ENCODE measurements around the gene CCNK.

CCNK gene

DNA sequence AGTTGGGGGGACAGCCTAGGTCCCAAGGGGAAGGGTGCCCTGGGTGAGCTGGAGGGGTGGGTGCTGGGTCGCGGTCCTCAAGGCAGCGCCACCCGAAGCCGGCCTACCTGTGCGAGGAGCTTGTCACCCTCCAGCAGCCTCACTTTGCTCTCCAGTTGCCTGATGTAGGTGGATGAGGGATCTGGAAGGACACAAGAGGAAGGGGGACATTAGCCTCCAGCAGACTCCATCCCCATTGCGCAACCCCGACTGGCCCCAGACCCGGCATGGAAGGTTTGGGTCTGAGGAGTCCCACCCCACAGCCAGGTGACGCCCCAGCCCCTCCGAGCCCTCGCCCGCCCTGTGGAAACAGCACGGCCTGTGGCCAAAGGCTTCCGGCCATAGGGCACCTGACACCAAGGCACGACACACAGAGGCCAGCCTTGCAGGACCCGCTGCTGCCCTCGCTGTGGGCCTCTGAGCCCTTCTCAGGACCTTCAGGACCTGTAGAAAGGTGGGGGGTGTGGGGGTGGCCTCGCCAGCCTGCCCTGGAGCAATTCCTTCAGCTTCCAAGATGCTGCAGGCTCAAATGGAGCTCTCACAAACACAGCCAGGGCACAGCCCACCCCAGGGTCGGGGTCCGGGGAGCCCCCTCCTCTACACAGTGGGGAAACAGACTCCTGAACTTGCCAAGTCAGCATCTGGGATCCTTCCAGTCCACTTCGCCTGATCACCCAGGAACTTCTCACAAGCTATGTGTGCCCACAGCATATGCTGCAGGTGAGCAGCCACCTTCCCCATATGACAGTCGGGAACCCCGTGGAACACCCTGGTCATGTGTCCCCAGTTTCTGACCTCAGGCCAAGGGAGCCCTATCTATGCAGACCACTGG, 54.9 kb downstream of the CCNK start:
- TF ChIP-seq CTCF (IDR thresholded peaks at IDR 0.05; ENCODE audit: low read depth, low read length): no peak
- no peak overlapping the region for H3K4me3 ChIP-seq (ENCODE audit: low read depth, low read length)

- TF ChIP-seq CTCF (IDR thresholded peaks at IDR 0.05; ENCODE audit: low read depth, low read length): no peak
- H3K4me3 ChIP-seq (ENCODE audit: low read depth, low read length): no peak overlapping the region
Measured at GRCh38 chr14:99537399-99537798, 56.2 kb downstream of the CCNK start.

DNA sequence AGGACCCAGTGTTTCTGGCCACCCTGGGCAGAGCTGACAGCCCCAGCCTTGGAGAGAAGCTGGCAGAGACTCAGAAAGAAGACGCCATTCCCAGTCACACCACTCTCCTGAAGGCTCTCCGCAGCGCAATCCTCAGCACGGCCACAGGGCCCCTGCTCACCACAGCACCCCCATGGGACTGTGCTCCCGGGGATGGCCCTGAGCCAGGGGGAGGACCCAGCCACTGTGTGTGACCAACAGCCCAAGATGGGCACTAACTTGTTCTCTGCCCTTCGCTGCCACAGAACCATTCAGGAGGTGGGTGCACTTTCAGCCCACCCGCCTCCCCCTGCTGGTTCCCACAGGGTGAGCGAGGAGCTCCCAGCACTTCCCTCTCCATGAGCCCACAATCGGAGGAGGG, 57.1 kb downstream of the CCNK start:
- TF ChIP-seq CTCF (IDR thresholded peaks at IDR 0.05; ENCODE audit: low read depth, low read length): peak; percentile 27; the same call in 1 of the 2 replicates
- H3K4me3 ChIP-seq (ENCODE audit: low read depth, low read length): no peak overlapping the region

DNA sequence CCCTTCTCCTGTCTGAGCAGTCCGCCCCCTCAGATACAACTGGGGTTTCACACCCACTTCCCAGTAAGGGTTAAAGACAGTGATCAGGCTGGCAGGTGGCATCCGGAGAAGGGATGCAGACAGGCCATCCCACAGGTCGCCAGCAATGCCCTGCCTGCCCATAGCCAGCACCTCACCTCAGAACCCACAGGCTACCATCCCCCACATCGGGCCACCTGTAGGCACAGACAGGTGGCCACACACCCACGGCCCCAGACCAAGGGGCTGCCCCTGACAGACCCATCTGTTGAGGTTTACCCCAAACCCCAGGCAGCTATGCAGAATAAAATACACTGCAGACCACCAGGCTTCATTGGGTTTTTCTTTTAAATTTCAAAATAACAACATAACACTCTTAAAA, 57.5 kb downstream of the CCNK start:
- no peak overlapping the region for H3K4me3 ChIP-seq (ENCODE audit: low read depth, low read length)
- TF ChIP-seq CTCF (IDR thresholded peaks at IDR 0.05; ENCODE audit: low read depth, low read length): no peak

DNA sequence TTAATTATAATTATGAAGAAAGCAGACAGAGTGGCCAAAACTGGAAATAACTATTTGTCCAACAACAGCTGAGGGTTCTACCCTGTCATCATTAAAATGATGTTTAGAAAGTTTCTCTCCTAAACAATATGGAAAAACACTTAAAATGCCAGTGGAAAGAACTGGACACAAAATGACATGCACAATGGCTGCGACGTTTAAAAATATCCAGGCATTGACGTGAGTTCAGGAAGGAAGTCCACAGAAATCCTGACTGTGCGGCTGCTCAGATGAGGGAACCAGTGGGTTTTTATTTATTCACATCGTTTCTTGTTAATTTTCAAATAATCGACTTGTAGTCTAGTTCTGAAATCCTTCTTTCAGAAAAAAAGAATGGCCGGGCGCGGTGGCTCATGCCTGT, 58.3 kb downstream of the CCNK start:
- no peak for TF ChIP-seq CTCF (IDR thresholded peaks at IDR 0.05; ENCODE audit: low read depth, low read length)
- no peak overlapping the region for H3K4me3 ChIP-seq (ENCODE audit: low read depth, low read length)

- no peak for TF ChIP-seq CTCF (IDR thresholded peaks at IDR 0.05; ENCODE audit: low read depth, low read length)
- H3K4me3 ChIP-seq (ENCODE audit: low read depth, low read length): no peak overlapping the region
Measured at GRCh38 chr14:99540196-99541032, 59.2 kb downstream of the CCNK start.

GRCh38 chr14:99541211-99541610, 60.0 kb downstream of the CCNK start:
- H3K4me3 ChIP-seq (ENCODE audit: low read depth, low read length): no peak overlapping the region
- TF ChIP-seq CTCF (IDR thresholded peaks at IDR 0.05; ENCODE audit: low read depth, low read length): no peak
